MCF 10A (cell line): ENCODE data around the gene TLR4. TPM values are rescaled to one million over a fixed set of nuclear protein-coding genes. Genes with fewer than 3 reads are reported as not detected.
A peak's percentile ranks its signal among the peaks of the same experiment; 100 is the strongest.

Experiments
- BruUV-seq: library from RNA; stranded (reverse); fragments of 400-500 nt; replicated peaks from 2 replicates; lab custom pipeline; 2021; lab: Mats Ljungman, UMichigan
- CTCF ChIA-PET: fragments of 300-600 bp; sonication (Branson Sonifier 250); formaldehyde crosslinking; extraction: SDS; loops from one replicate; lab custom pipeline; 2021; ENCODE audit warnings: antibody characterized with exemption, inconsistent platforms; lab: Yijun Ruan, JAX
- POLR2A ChIA-PET: fragments of 300-600, 350-650 bp; sonication (Branson Sonifier 250); formaldehyde crosslinking; extraction: SDS; loops from one replicate; lab custom pipeline; 2020; ENCODE audit warnings: antibody characterized with exemption, inconsistent platforms; lab: Yijun Ruan, JAX
- DNase-seq: peaks from one replicate; pipeline ENCODE4 v3.0.0-alpha.2; 2018; ENCODE audit not compliant: unreplicated experiment
- H3K27ac Mint-ChIP-seq: one replicate; pipeline ENCODE4 v1.8.0; 2022; ENCODE audit warnings: mild to moderate bottlenecking, low read depth, mixed read lengths; ENCODE audit not compliant: unreplicated experiment
- H3K27me3 Mint-ChIP-seq: one replicate; pipeline ENCODE4 v1.8.0; 2022; ENCODE audit warnings: mixed read lengths; ENCODE audit not compliant: insufficient read depth, unreplicated experiment
- H3K36me3 Mint-ChIP-seq: one replicate; pipeline ENCODE4 v1.8.0; 2022; ENCODE audit warnings: mild to moderate bottlenecking, moderate library complexity, mixed read lengths; ENCODE audit not compliant: insufficient read depth, unreplicated experiment
- H3K4me1 Mint-ChIP-seq: one replicate; pipeline ENCODE4 v1.8.0; 2022; ENCODE audit warnings: mixed read lengths; ENCODE audit not compliant: insufficient read depth, unreplicated experiment
- H3K4me3 Mint-ChIP-seq: one replicate; pipeline ENCODE4 v1.8.0; 2022; ENCODE audit warnings: mild to moderate bottlenecking, moderate library complexity, mixed read lengths; ENCODE audit not compliant: unreplicated experiment
- H3K9me3 Mint-ChIP-seq: one replicate; pipeline ENCODE4 v1.8.0; 2022; ENCODE audit warnings: mixed read lengths; ENCODE audit not compliant: unreplicated experiment
- intact Hi-C: fragments of 100-400 bp; cut with micrococcal nuclease; formaldehyde crosslinking; loops from 2 replicates; pipeline ENCODE4 v1.14.1; 2022
- total RNA-seq: library from RNA; stranded (reverse); gene quantifications from 2 replicates; pipeline ENCODE4 v1.2.3, GENCODE V29; 2022
- TF ChIP-seq, protein P1 (sequence below): fragments of 200-600 bp; IDR thresholded peaks from one replicate; pipeline ENCODE4 v1.8.0; 2022; ENCODE audit warnings: antibody characterized with exemption, mild to moderate bottlenecking; ENCODE audit not compliant: unreplicated experiment

The TLR4 gene
- total RNA-seq, 1 experiment from 2014 or later = not detected

DNA sequence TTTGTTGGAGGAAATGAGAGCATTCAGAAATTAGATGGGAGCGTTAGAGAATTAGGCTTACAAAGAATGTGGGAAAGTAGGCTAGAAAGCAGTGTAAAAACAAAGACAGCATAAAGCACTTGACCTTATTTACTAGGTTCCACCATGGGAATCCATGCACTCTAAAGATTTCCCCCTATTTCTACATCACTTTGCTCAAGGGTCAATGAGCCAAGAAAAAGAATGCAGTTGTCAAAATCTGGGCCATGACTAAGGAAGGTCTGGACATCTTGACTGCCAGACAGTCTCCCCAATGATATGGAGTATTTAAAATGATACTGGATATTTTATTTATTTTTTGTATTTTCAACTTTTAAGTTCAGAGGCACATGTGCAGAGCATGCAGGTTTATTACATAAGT, 3.4 kb downstream of the TLR4 start:
- H3K27me3 Mint-ChIP-seq = no peaks in the 10 kb centered on the region
- intact Hi-C loops = no loop called here
- TF ChIP-seq, protein P1, sequence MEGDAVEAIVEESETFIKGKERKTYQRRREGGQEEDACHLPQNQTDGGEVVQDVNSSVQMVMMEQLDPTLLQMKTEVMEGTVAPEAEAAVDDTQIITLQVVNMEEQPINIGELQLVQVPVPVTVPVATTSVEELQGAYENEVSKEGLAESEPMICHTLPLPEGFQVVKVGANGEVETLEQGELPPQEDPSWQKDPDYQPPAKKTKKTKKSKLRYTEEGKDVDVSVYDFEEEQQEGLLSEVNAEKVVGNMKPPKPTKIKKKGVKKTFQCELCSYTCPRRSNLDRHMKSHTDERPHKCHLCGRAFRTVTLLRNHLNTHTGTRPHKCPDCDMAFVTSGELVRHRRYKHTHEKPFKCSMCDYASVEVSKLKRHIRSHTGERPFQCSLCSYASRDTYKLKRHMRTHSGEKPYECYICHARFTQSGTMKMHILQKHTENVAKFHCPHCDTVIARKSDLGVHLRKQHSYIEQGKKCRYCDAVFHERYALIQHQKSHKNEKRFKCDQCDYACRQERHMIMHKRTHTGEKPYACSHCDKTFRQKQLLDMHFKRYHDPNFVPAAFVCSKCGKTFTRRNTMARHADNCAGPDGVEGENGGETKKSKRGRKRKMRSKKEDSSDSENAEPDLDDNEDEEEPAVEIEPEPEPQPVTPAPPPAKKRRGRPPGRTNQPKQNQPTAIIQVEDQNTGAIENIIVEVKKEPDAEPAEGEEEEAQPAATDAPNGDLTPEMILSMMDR = no peak
- CTCF ChIA-PET = no interaction called here
- H3K4me1 Mint-ChIP-seq = no peaks in the 10 kb centered on the region
- H3K9me3 Mint-ChIP-seq = peaks cover 28% of the 10 kb centered on the region
- BruUV-seq = no TSS peak
- POLR2A ChIA-PET = no interaction called here
- no peak overlapping the region for H3K27ac Mint-ChIP-seq
- H3K4me3 Mint-ChIP-seq = no peak overlapping the region
- H3K36me3 Mint-ChIP-seq = no peaks in the 10 kb centered on the region
- no peak for DNase-seq

DNA sequence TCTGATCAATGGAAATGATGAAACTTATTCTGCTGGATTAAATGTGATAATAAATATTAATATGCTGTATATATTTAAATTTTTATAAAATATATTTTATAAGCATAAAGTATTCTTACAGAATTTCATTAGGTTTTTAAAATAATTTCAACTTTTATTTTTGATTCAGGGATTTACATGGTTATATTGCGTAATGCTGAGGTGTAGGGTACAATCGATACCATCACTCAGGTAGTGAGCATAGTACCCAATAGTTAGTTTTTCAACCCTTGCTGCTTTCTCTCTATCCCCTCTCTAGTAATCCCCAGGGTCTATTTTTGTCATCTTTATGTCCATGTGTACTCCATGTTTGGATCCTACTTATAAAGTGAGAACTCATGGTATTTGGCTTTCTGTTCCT, 5.7 kb downstream of the TLR4 start:
- no TSS peak for BruUV-seq
- Mint-ChIP-seq H3K27ac (no peak overlapping the region), H3K36me3 (no peaks in the 10 kb centered on the region)

DNA sequence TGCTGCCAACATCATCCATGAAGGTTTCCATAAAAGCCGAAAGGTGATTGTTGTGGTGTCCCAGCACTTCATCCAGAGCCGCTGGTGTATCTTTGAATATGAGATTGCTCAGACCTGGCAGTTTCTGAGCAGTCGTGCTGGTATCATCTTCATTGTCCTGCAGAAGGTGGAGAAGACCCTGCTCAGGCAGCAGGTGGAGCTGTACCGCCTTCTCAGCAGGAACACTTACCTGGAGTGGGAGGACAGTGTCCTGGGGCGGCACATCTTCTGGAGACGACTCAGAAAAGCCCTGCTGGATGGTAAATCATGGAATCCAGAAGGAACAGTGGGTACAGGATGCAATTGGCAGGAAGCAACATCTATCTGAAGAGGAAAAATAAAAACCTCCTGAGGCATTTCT, 10.1 kb downstream of the TLR4 start:
- Mint-ChIP-seq H3K27ac (no peak overlapping the region), H3K9me3 (peaks cover 35% of the 10 kb centered on the region), H3K4me3 (no peak overlapping the region), H3K4me1 (no peaks in the 10 kb centered on the region), H3K36me3 (no peaks in the 10 kb centered on the region), H3K27me3 (no peaks in the 10 kb centered on the region)
- intact Hi-C loops = no loop called here
- ChIA-PET POLR2A (no interaction called here), CTCF (interaction anchor here (1.0 to 1.1 kb wide), 2 partner anchors 10 to 13 kb away, joined by 3 read pairs; no protein-coding TSS in a partner anchor)
- no peak for DNase-seq
- no TSS peak for BruUV-seq
- TF ChIP-seq, protein P1 = no peak

More for the DNA sequence above, 5.7 kb downstream of the TLR4 start:
- no peaks in the 10 kb centered on the region for H3K4me1 Mint-ChIP-seq
- ChIA-PET POLR2A (no interaction called here), CTCF (no interaction called here)
- no peak overlapping the region for H3K4me3 Mint-ChIP-seq
- intact Hi-C loops = no loop called here
- no peaks in the 10 kb centered on the region for H3K27me3 Mint-ChIP-seq
- TF ChIP-seq, protein P1 = no peak
- no peak for DNase-seq
- peaks cover 32% of the 10 kb centered on the region for H3K9me3 Mint-ChIP-seq

DNA sequence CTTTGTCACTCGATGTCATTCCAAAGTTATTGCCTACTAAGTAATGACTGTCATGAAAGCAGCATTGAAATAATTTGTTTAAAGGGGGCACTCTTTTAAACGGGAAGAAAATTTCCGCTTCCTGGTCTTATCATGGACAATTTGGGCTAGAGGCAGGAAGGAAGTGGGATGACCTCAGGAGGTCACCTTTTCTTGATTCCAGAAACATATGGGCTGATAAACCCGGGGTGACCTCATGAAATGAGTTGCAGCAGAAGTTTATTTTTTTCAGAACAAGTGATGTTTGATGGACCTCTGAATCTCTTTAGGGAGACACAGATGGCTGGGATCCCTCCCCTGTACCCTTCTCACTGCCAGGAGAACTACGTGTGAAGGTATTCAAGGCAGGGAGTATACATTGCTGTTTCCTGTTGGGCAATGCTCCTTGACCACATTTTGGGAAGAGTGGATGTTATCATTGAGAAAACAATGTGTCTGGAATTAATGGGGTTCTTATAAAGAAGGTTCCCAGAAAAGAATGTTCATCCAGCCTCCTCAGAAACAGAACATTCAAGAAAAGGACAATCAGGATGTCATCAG, 11.3 kb downstream of the TLR4 start:
- Mint-ChIP-seq H3K27ac (no peak overlapping the region), H3K9me3 (peaks cover 29% of the 10 kb centered on the region), H3K4me3 (no peak overlapping the region), H3K4me1 (no peaks in the 10 kb centered on the region), H3K36me3 (no peaks in the 10 kb centered on the region), H3K27me3 (no peaks in the 10 kb centered on the region)
- DNase-seq = peak; percentile 62
- no TSS peak for BruUV-seq
- TF ChIP-seq, protein P1 = no peak
- intact Hi-C loops = no loop called here
- ChIA-PET POLR2A (no interaction called here), CTCF (no interaction called here)
